Retina (tissue), 1 donor: Measurements from ENCODE around the gene MAP1B.
"Not testable (repeated sequence)": the region's sequence is repeated elsewhere in the genome, so short reads cannot be mapped to it uniquely, and the experiment has no call there.

Experiments
- DNase-seq: peaks from one replicate; pipeline ENCODE4 v3.0.0-alpha.2; 2016

Gene MAP1B

DNA sequence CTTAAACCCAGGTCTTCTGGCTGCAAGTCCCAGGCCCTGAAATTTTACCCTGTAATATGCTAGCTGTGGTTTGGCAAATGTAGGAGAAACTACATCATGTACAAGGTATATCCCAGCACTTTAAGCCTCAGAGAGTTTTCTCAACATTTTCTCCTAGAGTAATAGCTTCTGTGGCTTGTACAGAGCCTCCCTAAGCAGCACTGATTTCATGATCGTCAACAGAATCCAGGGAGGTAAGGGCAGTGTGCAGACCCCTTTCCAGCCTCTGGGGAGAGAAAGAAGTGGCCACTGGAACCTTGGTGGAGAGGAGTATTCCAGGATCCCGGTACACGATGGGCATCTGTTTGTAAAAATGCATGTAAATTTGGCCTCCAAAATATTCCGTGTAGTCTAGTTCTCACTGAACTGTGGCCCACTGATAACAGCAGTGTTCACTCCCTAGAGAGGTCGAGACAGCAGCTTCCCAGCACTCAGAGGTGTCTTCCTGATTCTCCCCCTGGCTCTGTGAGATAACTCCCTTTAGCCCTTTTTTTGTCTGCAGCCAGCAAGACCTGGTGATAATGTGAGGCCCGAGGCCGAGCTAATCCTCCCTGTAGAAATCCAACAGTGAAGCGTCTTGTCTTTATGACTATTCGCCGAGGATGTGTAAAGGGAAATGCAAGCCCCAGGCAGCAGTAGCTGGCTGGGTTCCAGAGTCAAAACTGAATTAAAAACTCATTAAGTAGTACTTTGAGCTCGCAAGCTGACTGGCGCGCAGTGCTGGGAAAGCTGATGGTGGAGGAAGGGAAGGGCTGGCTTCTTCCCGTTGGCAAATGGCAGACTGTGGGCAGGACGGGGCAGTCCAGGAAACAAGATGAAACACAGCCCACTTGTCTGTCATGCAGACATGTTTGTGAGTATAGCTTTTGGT lies 59.0 kb downstream of the MAP1B start:
- DNase-seq: peak; percentile 61

GRCh38 chr5:72167257-72167656 lies 60.0 kb downstream of the MAP1B start:
- no peak for DNase-seq

GRCh38 chr5:72167804-72168203 lies 60.5 kb downstream of the MAP1B start:
- no peak for DNase-seq

- no peak for DNase-seq
Observed at GRCh38 chr5:72170101-72170500, 62.8 kb downstream of the MAP1B start.

- DNase-seq: not testable (repeated sequence)
Observed at GRCh38 chr5:72171181-72171580, 63.9 kb downstream of the MAP1B start.

GRCh38 chr5:72171667-72172066 lies 64.4 kb downstream of the MAP1B start:
- no peak for DNase-seq

DNA sequence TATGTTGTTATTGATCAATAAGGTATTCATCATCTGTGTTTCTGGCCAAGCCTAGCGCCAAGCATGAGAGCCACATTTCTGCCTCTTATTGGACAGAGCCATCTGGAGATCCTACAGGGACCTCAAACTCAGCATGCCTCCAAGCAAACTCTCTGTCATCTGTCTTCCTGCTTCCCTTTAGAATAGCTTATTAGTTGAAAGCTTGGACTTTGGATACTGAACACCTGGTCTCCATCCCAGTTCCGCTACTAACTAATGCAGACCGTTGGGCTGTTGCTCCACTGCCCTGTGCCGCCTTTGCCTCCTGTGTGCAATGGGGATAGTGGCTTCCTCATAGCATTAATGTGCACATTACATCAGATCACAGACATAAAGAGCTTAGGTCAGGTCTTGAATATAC lies 65.5 kb downstream of the MAP1B start:
- DNase-seq: peak; percentile 35

DNA sequence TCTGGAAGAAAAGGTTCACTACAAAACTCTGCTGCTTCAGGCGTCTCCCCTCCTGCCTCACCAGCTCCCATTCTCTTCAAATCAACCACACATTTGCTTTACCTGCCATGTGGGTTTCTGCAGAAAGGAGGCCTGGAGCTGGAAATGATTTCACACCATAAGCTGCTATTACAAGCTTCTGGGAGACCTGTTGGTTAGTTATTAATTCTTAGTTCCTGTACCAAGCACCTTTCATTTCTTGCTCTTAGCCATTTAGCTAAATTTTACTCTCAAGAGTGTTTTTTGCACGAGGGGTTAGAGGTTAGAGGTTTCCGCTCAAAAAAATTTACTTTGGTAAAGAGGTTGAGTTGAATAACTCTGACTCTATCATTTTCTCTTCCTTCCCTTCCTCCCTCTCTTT lies 70.3 kb downstream of the MAP1B start:
- DNase-seq: no peak

DNA sequence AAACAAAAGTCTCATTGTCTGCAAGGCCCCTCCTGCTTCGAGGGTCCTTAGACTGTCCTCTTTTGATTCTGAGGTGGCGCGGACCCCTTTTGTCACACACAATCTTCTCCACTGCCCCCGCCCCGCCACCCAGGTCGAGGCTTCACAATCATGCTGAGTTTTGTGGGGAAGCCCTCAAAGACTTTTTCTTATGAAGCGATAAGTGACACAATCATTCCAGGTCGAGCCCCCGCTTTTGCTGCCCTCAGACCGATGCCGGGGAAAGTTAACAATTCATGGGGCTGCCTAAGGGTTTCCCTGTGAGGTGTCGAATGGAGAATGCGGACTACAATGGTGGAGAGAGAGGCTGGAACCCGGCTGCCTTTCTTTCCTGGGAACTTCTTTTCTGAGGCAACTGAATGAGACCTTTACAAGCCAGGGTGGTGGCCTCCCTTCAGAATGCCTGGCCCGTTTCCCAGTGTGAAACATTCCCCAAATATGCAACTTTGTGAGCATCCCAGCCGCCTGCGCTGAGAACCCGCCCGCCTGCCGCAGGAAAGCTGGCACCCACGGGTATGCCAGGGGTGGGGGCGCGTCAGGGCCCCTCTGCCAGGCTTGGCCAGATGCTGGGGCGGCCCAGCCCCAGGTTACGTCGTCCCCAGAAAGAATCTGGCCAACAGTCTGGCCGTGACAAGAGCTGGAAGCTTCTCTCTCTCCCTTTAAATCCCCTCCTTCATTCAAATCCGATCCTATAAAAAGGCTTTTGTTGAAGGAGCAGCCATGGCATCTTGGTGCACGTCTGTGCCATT lies 71.9 kb downstream of the MAP1B start:
- peak; percentile 82 for DNase-seq

GRCh38 chr5:72179816-72180440 lies 72.7 kb downstream of the MAP1B start:
- peak; percentile 55 for DNase-seq

DNA sequence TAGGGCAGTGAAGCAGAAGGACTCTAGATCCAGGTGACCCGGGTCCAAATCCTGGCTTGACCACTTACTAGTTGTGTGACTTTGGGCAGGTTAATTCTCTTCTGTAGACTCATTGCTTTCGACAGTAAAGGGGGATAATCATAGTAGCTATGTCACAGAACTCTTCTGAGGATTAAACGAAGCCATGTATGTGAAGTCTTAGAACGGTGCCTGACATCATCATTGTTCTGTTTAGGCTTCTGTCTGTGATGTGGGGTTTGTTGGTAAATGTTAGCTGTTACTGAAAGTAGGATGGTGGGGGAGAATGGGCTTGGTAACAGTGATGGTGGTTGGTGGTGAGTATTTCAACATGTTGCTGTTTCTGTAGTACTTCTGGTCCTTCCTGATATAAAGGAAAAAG lies 73.7 kb downstream of the MAP1B start:
- no peak for DNase-seq

DNA sequence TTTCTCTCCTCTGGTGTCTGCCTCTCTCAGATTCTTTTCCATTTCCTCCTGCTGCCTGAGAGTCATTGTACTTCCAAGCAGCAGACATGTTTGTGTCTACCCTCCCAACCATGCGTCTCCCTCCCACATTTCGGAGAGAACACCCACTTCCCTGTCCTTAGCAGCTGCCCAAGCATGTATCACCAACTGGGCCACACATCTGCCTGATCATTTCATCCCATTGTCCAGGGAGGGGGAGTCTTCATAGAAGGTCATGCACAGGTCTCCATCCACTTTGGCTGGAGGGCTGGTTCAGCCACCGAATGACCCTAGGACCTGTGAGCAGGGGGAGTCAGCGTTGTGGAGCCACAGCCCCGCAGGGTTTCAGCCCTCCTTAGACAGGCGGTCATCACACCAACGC lies 75.4 kb downstream of the MAP1B start:
- no peak for DNase-seq

DNA sequence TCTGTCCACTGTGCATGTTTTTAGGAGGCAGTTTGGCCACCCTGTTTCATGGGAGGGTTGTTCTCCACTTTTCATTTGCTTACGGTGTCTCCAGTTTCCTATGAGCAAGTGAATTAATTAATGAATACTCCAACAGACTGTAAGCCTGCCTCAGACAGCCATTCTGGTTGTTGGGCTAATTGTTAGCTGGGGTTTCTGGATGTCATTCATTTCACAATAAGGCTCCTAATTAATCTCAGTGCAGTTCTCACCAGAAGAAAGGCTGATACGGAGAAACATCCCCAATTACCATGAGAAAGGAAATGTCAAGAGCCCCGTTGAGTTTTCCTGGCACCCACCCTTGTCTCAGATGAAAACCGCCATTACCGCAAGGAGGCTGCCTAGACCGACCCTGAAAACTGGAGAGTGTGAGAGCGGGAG lies 75.8 kb downstream of the MAP1B start:
- DNase-seq: peak; percentile 84

- DNase-seq: no peak
Observed at GRCh38 chr5:72184408-72184807, 77.1 kb downstream of the MAP1B start.

DNA sequence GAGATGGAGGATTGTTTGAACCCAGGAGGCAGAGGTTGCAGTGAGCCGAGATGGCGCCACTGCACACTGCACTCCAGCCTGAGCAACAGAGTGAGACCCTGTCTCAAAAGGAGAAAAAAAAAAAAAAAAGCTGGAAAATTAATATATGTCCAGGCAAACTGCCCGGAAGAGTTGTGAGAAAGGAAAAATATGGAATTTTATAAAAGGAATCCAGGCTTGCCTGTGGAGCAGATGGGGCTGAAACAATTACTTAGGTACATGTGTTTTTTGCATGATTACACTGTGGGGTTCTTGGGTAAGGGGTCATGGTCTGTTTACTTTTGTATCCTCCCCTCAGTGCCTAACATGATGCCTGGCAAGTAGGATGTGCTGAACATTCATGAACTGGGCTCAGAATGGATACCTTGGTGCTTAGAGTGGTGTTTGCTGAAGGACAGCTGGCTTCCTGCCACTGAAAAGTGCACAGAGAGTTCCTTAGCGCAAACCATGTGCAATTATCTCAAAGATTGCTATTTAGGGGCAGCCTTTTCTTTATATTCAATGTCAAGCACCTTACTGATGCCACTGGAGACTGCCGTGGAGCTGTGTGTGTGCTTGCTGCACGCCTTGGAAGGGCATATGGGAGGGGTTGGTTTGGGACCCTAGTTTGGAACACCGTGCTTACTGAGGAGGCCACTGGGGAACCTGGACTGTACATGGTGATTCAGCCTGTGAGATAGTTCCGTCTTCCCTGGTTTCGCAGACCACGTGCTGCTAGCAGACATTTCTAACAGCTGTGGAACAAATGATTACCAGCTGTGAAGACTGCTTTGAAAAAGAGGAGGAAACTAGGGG lies 78.4 kb downstream of the MAP1B start:
- no peak for DNase-seq

GRCh38 chr5:72187388-72188075 lies 80.3 kb downstream of the MAP1B start:
- DNase-seq: no peak

- no peak for DNase-seq
Observed at GRCh38 chr5:72188166-72188565, 80.9 kb downstream of the MAP1B start.

- no peak for DNase-seq
Observed at GRCh38 chr5:72189146-72189545, 81.9 kb downstream of the MAP1B start.

DNA sequence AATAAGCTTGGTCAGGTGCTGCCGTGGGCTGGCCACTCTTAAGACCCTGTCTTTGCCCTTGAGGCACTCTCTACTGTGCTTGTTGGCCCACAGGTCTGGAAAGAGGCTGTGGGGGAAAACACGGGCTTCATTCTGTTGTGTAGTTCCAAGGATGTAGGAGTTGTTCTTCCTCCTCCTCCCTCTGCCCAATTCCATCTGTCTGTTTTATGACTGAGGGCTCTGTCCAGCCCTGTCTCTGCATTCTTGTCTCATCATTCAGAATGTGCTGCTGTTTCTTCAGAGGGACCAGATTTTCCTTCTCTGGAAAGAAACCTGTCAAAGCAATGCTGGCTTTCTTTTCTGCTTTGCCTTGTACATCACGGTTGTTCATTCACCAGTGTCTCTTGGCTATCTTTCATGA lies 84.1 kb downstream of the MAP1B start:
- DNase-seq: no peak

GRCh38 chr5:72194846-72195245 lies 87.6 kb downstream of the MAP1B start:
- no peak for DNase-seq

DNA sequence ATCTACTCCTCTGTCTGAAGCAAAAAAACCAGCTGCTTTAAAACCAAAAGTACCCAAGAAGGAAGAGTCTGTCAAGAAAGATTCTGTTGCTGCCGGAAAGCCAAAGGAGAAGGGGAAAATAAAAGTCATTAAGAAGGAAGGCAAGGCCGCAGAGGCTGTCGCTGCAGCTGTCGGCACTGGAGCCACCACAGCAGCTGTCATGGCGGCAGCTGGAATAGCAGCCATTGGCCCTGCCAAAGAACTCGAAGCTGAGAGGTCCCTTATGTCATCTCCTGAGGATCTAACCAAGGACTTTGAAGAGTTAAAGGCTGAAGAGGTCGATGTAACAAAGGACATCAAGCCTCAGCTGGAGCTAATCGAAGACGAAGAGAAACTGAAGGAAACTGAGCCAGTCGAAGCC lies 88.3 kb downstream of the MAP1B start:
- no peak for DNase-seq

DNA sequence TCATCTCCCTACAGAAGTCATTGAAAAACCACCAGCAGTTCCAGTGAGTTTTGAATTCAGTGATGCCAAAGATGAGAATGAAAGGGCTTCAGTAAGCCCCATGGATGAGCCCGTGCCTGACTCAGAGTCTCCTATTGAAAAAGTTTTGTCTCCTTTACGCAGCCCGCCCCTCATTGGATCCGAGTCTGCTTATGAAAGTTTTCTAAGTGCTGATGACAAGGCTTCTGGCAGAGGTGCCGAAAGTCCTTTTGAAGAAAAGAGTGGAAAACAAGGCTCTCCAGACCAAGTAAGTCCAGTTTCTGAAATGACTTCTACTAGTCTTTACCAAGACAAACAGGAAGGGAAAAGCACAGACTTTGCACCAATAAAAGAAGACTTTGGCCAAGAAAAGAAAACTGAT lies 90.1 kb downstream of the MAP1B start:
- no peak for DNase-seq
